Measurements from ENCODE around the gene PCDH15. TPM values are rescaled to one million over a fixed set of nuclear protein-coding genes. Genes with fewer than 3 reads are reported as not detected.

Gene PCDH15
- total and polyA plus RNA-seq, 2 experiments from 2014 or later, result 0.29 to 0.66 TPM

- no peak for TF ChIP-seq STAT1 (IDR thresholded peaks at IDR 0.05; ENCODE audit: unreplicated experiment)
- TF ChIP-seq POLR2AphosphoS5 (IDR thresholded peaks at IDR 0.05; ENCODE audit: low read depth), result no peak
- no peak for TF ChIP-seq EZH2 (IDR thresholded peaks at IDR 0.05; ENCODE audit: low read depth, unreplicated experiment)
- TF ChIP-seq ETS1 (IDR thresholded peaks at IDR 0.05), result no peak
- no peak for TF ChIP-seq CREB1 (CRISPR knock-in tag; IDR thresholded peaks at IDR 0.05; ENCODE audit: low read depth)
- TF ChIP-seq CTCF (conservative IDR thresholded peaks at IDR 0.05; ENCODE audit: low read depth in 2 of 2), result no peak
- TF ChIP-seq ZNF462 (CRISPR knock-in tag; IDR thresholded peaks at IDR 0.05), result no peak
- TF ChIP-seq EZH2phosphoT487 (IDR thresholded peaks at IDR 0.05; ENCODE audit: unreplicated experiment), result no peak
- TF ChIP-seq REST (IDR thresholded peaks at IDR 0.05; ENCODE audit: unreplicated experiment), result no peak
- no peak for TF ChIP-seq JUNB (IDR thresholded peaks at IDR 0.05; ENCODE audit: unreplicated experiment)
- no peak for TF ChIP-seq ZNF114 (CRISPR knock-in tag; IDR thresholded peaks at IDR 0.05)
- TF ChIP-seq NANOG (IDR thresholded peaks at IDR 0.05; ENCODE audit: borderline replicate concordance), result no peak
- no peak for TF ChIP-seq ZNF331 (CRISPR knock-in tag; IDR thresholded peaks at IDR 0.05; ENCODE audit: low read depth)
- Histone ChIP-seq H3K4me2 (no peak overlapping the region), H3K4me1 (ENCODE audit: insufficient read depth) (no peaks in the 10 kb centered on the region), H3K36me3 (ENCODE audit: insufficient read depth) (no peaks in the 10 kb centered on the region), H3K79me2 (replicated peaks; ENCODE audit: insufficient read depth) (no peaks in the 10 kb centered on the region), H3F3A (replicated peaks; ENCODE audit: low read depth) (no peaks in the 10 kb centered on the region), H2AFZ (no peak overlapping the region), H3K4me3 (no peak overlapping the region), H3K27me3 (ENCODE audit: insufficient read depth) (no peaks in the 10 kb centered on the region), H3K27ac (ENCODE audit: low read depth) (no peak overlapping the region), H4K20me1 (replicated peaks; ENCODE audit: insufficient read depth) (no peaks in the 10 kb centered on the region), H3K9me2 (ENCODE audit: insufficient read depth) (no peaks in the 10 kb centered on the region)
- H3K27me3 Mint-ChIP-seq (ENCODE audit: insufficient read depth, low read depth, poor library complexity), result no peaks in the 10 kb centered on the region
- no peaks in the 10 kb centered on the region for H3K4me1 Mint-ChIP-seq
- H3K27ac Mint-ChIP-seq, result no peak overlapping the region
- peaks cover 17% of the 10 kb centered on the region for H3K9me3 Mint-ChIP-seq
- ATAC-seq (no peak), DNase-seq (ENCODE audit: low spot score) (no peak)
- H3K4me3 Mint-ChIP-seq, result no peak overlapping the region
- peaks cover 13% of the 10 kb centered on the region for H3K36me3 Mint-ChIP-seq (ENCODE audit: low read depth)
Observed at GRCh38 chr10:54148508-54148907, 652.5 kb downstream of the PCDH15 start.
